Kidney (tissue), 14 donors: ENCODE measurements around the gene EVI5. TPM values are rescaled to one million over a fixed set of nuclear protein-coding genes. Genes with fewer than 3 reads are reported as not detected.
"Not testable (repeated sequence)": the region's sequence is repeated elsewhere in the genome, so short reads cannot be mapped to it uniquely, and the experiment has no call there.

Source experiments
- DNase-seq, 5 donors: peaks; one replicate each; pipeline ENCODE4 v3.0.0-alpha.2; 2013 to 2020
- FAIRE-seq: peaks from 2 replicates; lab custom pipeline; 2012; peaks lifted over from hg19 to GRCh38; lab: Jason Lieb, UNC
- H3K27ac ChIP-seq, 2 donors: one replicate each; pipeline ENCODE4 v1.7.0; 2013; ENCODE audit warnings: low read depth in 2 of 2, low read length in 2 of 2, inconsistent platforms in 1 of 2
- H3K27me3 ChIP-seq: one replicate; pipeline ENCODE4 v1.7.1; 2013; ENCODE audit warnings: low read length, inconsistent platforms; ENCODE audit not compliant: control insufficient read depth, insufficient read depth
- H3K36me3 ChIP-seq, 3 donors: one replicate each; pipeline versions ENCODE4 v1.7.0 to v1.7.1; 2013; ENCODE audit warnings: low read length in 3 of 3, control low read depth in 1 of 3, inconsistent platforms in 1 of 3; ENCODE audit not compliant: insufficient read depth in 3 of 3, control insufficient read depth in 2 of 3
- H3K4me1 ChIP-seq, 3 donors: one replicate each; pipeline versions ENCODE4 v1.7.0 to v1.7.1; 2013; ENCODE audit warnings: low read length in 3 of 3, inconsistent platforms in 1 of 3, low read depth in 1 of 3; ENCODE audit not compliant: control insufficient read depth in 2 of 3, insufficient read depth in 2 of 3
- H3K4me3 ChIP-seq, 3 donors: one replicate each; pipeline versions ENCODE4 v1.7.0 to v1.8.1; 2013; ENCODE audit warnings: low read length in 3 of 3, control low read depth in 1 of 3, inconsistent platforms in 1 of 3
- H3K9ac ChIP-seq, 3 donors: one replicate each; pipeline versions ENCODE4 v1.7.0 to v1.7.1; 2013; ENCODE audit warnings: low read length in 3 of 3, control low read depth in 1 of 3, inconsistent platforms in 1 of 3
- H3K9me3 ChIP-seq, 3 donors: one replicate each; pipeline versions ENCODE4 v1.7.0 to v1.7.1; 2013; ENCODE audit warnings: low read length in 3 of 3, control low read depth in 1 of 3, inconsistent platforms in 1 of 3; ENCODE audit not compliant: control insufficient read depth in 2 of 3, insufficient read depth in 1 of 3
- intact Hi-C: fragments of 100-400 bp; cut with DNase I; formaldehyde crosslinking; loops from one replicate; pipeline ENCODE4 v1.11.1; 2022
- polyA plus RNA-seq: library from polyadenylated mRNA; stranded (reverse); fragments of 350-450 nt; fragmentation: Illumina TruSeq; extraction: RNeasy Lipid Tissue Mini Kit (QIAGEN cat#74804); gene quantifications from one replicate; pipeline ENCODE4 v1.2.3, GENCODE V29; 2014; ENCODE audit warnings: low read depth, low replicate concordance; ENCODE audit not compliant: insufficient read depth
- total RNA-seq: library from RNA; stranded (reverse); fragmentation: NEBNext Ultra II Directional; extraction: Animal tissue kit (Norgen Biotek cat#: 25700); gene quantifications from one replicate; pipeline ENCODE4 v1.2.1, GENCODE V29; 2021
- TF ChIP-seq, protein P1 (sequence below): IDR thresholded peaks from 3 replicates; pipeline ENCODE4 v1.5.1; 2012; ENCODE audit warnings: mild to moderate bottlenecking, moderate library complexity, borderline replicate concordance; ENCODE audit not compliant: insufficient read depth; ENCODE audit errors: extremely low read depth
- donor health status: control.
- donor health status: control.
- donor health status: control.
- donor health status: control.
- donor health status: control.
- donor health status: DM: yes; HTN: yes; CAD: no.
- donor health status: Normal renal cell carcinoma (clear cell type).

The EVI5 gene
- total and polyA plus RNA-seq, 2 donors from 2014 or later, result 3.6 to 36.5 TPM

DNA sequence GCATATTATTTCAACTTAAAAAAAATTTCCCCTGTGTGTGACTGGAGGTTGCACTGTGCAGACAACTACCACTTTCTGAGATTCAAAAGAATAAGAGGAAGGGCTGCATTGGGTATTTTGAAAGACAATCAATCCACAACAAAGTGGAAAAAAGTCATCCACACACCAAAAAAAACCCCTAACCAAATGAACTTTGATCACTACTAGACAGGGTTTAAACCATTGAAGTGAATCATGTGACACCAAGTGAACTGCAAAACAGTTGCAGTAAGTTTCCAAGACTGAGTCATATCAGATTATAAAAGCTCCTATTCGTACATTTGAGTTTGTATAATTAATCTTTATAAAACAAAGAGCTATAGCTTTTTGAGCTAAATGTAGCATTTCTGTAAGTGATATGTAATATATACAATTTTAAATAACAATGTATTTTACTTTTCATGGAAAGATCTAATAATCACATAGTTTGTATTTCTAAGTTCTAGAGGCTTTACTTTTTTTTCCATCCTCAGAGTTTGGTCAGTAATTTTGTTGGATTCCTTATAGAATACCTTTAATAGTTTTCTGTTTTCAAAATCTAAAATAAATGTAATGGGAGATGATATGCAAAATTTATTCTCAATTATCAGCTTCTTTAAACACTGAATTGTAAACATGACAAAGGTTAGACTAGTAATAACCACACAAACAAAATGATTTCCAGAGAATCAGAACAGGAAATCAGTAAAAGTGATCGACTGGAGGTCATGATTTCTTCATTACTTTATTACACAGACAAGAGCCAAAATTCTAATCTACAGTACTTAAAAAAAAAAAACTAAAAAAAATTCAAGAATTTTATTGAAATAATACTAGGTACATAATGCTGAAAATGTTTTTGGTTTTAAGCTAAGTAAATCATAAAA is 247.7 kb downstream of the EVI5 start:
- Histone ChIP-seq H3K4me1 (peaks cover 0 to 3% (median 0%) of the 10 kb centered on the region in 3 donors), H3K36me3 (no peaks in the 10 kb centered on the region), H3K4me3 (no peak overlapping the region), H3K27me3 (no peaks in the 10 kb centered on the region), H3K9ac (no peak overlapping the region), H3K9me3 (no peaks in the 10 kb centered on the region), H3K27ac (no peak overlapping the region)
- intact Hi-C loops, result no loop called here
- DNase-seq, result peak in 1 of 5 donors; percentile 13
- TF ChIP-seq, protein P1, sequence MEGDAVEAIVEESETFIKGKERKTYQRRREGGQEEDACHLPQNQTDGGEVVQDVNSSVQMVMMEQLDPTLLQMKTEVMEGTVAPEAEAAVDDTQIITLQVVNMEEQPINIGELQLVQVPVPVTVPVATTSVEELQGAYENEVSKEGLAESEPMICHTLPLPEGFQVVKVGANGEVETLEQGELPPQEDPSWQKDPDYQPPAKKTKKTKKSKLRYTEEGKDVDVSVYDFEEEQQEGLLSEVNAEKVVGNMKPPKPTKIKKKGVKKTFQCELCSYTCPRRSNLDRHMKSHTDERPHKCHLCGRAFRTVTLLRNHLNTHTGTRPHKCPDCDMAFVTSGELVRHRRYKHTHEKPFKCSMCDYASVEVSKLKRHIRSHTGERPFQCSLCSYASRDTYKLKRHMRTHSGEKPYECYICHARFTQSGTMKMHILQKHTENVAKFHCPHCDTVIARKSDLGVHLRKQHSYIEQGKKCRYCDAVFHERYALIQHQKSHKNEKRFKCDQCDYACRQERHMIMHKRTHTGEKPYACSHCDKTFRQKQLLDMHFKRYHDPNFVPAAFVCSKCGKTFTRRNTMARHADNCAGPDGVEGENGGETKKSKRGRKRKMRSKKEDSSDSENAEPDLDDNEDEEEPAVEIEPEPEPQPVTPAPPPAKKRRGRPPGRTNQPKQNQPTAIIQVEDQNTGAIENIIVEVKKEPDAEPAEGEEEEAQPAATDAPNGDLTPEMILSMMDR, result no peak
- FAIRE-seq, result peak; percentile 71

DNA sequence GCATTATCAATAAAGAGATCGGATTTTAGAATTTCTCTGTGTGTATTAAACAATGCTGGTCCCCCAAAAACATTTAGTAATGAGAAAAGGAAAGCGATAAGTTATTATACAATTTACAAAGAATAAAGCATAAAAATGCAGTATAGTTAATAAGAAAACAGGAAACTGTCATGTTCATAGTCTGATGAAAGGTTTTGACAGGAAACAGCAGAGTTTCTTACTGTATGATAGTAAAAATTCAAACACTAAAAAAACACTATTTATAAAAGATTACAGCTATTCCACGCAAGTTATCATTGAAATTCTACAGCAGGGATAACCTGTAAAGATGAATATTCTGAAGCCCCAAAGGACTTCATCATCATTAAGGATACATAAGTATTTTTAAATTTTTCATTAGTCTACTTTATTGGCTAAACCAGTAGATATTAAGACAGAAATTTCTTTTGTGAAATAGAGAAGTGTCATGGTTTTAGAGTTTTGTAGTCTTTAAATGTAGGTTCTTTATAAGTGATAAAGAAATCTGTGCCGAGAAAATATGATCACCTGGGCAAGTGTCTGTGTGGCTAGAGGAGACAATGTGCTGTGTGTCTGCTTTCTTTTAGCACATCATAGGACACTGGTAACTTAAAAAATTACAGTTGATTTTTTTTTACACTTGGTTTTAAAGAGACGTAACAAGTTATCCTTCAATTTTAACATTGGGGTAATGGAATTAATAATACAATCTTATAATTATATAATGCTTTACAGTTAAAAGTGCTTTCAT is 248.5 kb downstream of the EVI5 start:
- H3K9ac ChIP-seq, result no peak overlapping the region
- intact Hi-C loops, result no loop called here
- FAIRE-seq (peak; percentile 75), DNase-seq (no peak)
- no peaks in the 10 kb centered on the region for H3K36me3 ChIP-seq
- TF ChIP-seq, protein P1, result no peak
- H3K27ac ChIP-seq, result no peak overlapping the region
- H3K27me3 ChIP-seq, result no peaks in the 10 kb centered on the region
- H3K4me3 ChIP-seq, result no peak overlapping the region
- peaks cover 0 to 3% (median 0%) of the 10 kb centered on the region in 3 donors for H3K4me1 ChIP-seq
- H3K9me3 ChIP-seq, result no peaks in the 10 kb centered on the region

DNA sequence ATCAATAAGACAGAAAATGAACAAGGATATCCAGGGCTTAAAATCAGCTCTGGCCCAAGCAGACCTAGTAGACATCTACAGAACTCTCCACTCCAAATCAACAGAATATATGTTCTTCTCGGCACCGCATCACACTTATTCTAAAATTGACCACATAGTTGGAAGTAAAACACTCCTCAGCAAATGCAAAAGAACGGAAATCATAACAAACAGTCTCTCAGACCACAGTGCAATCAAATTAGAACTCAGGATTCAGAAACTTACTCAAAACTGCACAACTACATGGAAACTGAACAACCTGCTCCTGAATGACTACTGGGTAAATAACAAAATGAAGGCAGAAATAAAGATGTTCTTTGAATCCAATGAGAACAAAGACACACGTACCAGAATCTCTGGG is 252.5 kb downstream of the EVI5 start:
- H3K4me1 ChIP-seq, H3K27me3 ChIP-seq, H3K4me3 ChIP-seq, DNase-seq, H3K9ac ChIP-seq, FAIRE-seq, intact Hi-C loops, H3K9me3 ChIP-seq, H3K27ac ChIP-seq, H3K36me3 ChIP-seq: not testable (repeated sequence)

DNA sequence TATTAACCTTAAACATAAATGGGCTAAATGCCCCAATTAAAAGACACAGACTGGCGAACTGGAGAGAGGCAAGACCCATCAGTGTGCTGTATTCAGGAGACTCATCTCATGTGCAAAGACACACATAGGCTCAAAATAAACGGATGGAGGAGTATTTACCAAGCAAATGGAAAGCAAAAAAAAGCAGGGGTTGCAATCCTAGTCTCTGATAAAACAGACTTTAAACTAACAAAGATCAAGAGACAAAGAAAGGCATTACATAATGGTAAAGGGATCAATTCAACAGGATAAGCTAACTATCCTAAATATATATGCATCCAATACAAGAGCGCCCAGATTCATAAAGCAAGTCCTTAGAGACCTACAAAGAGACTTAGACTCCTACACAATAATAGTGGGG is 253.0 kb downstream of the EVI5 start:
- H3K27ac ChIP-seq, H3K27me3 ChIP-seq, H3K4me1 ChIP-seq, intact Hi-C loops, H3K36me3 ChIP-seq, DNase-seq, FAIRE-seq, H3K9ac ChIP-seq, H3K9me3 ChIP-seq, H3K4me3 ChIP-seq: not testable (repeated sequence)
